Liver (tissue), 9 donors: Measurements from ENCODE around the gene GABRD. TPM values are rescaled to one million over a fixed set of nuclear protein-coding genes. Genes with fewer than 3 reads are reported as not detected.

Experiments used
- DNase-seq: peaks from one replicate; pipeline ENCODE4 v3.0.0-alpha.2; 2017; ENCODE audit warnings: low spot score
- H3K27ac ChIP-seq, 2 donors: one replicate each; pipeline ENCODE4 v1.7.0; 2013; ENCODE audit warnings: inconsistent platforms in 2 of 2, low read length in 2 of 2, control low read depth in 1 of 2, low read depth in 1 of 2, mild to moderate bottlenecking in 1 of 2
- H3K27me3 ChIP-seq, 4 donors: one replicate each; pipeline versions ENCODE4 v1.6.1 to v1.7.0; 2013; ENCODE audit warnings: low read length in 3 of 4, inconsistent platforms in 1 of 4, mild to moderate bottlenecking in 1 of 4, moderate library complexity in 1 of 4; ENCODE audit not compliant: control insufficient read depth in 4 of 4, insufficient read depth in 4 of 4
- H3K36me3 ChIP-seq, 4 donors: one replicate each; pipeline versions ENCODE4 v1.6.1 to v1.7.0; 2013; ENCODE audit warnings: low read length in 3 of 4, mild to moderate bottlenecking in 3 of 4, low read depth in 1 of 4, moderate library complexity in 1 of 4; ENCODE audit not compliant: control insufficient read depth in 4 of 4, insufficient read depth in 3 of 4
- H3K4me1 ChIP-seq, 4 donors: one replicate each; pipeline versions ENCODE4 v1.6.1 to v1.7.0; 2013; ENCODE audit warnings: low read length in 3 of 4, mild to moderate bottlenecking in 3 of 4, moderate library complexity in 1 of 4; ENCODE audit not compliant: control insufficient read depth in 4 of 4, insufficient read depth in 4 of 4
- H3K4me3 ChIP-seq, 3 donors: one replicate each; pipeline versions ENCODE4 v1.6.1 to v1.7.0; 2013; ENCODE audit warnings: low read length in 3 of 3, control low read depth in 1 of 3, low read depth in 1 of 3, mild to moderate bottlenecking in 1 of 3
- H3K9ac ChIP-seq, 2 donors: one replicate each; pipeline ENCODE4 v1.7.0; 2013; ENCODE audit warnings: low read length in 2 of 2, mild to moderate bottlenecking in 2 of 2, moderate library complexity in 2 of 2, control low read depth in 1 of 2, low read depth in 1 of 2
- H3K9me3 ChIP-seq, 4 donors: one replicate each; pipeline versions ENCODE4 v1.6.1 to v1.7.0; 2013; ENCODE audit warnings: low read length in 3 of 4; ENCODE audit not compliant: control insufficient read depth in 4 of 4
- ATF3 ChIP-seq: IDR thresholded peaks from 2 replicates; pipeline ENCODE4 v1.6.1; 2016; ENCODE audit warnings: antibody characterized with exemption
- CTCF ChIP-seq: fragments of 150-350 bp; IDR thresholded peaks from 2 replicates; pipeline ENCODE4 v1.5.1; 2017; ENCODE audit warnings: improper control_type of control experiment, low read depth, low read length; ENCODE audit not compliant: missing input control
- EGR1 ChIP-seq, 2 donors: IDR thresholded peaks; 2 replicates each; pipeline ENCODE4 v1.6.1; 2016 to 2018; ENCODE audit warnings: antibody characterized with exemption in 2 of 2, low read depth in 2 of 2
- FOXA1 ChIP-seq: IDR thresholded peaks from 2 replicates; pipeline ENCODE4 v1.6.1; 2016; ENCODE audit warnings: antibody characterized with exemption
- FOXA2 ChIP-seq: IDR thresholded peaks from 2 replicates; pipeline ENCODE4 v1.6.1; 2016; ENCODE audit warnings: antibody characterized with exemption
- GABPA ChIP-seq, 2 donors: IDR thresholded peaks in 1 of 2; conservative IDR thresholded peaks in 1 of 2; 2 replicates each; pipeline ENCODE4 v1.6.1; 2016; ENCODE audit warnings: antibody characterized with exemption in 2 of 2, mild to moderate bottlenecking in 1 of 2, moderate library complexity in 1 of 2
- HNF4A ChIP-seq, 2 donors: conservative IDR thresholded peaks; 2 replicates each; pipeline ENCODE4 v1.6.1; 2016; ENCODE audit warnings: antibody characterized with exemption in 2 of 2, mild to moderate bottlenecking in 2 of 2
- MAX ChIP-seq: IDR thresholded peaks from 2 replicates; pipeline ENCODE4 v1.6.1; 2016; ENCODE audit warnings: antibody characterized with exemption
- RAD21 ChIP-seq, 2 donors: IDR thresholded peaks; 2 replicates each; pipeline ENCODE4 v1.6.1; 2016; ENCODE audit warnings: antibody characterized with exemption in 2 of 2, mild to moderate bottlenecking in 2 of 2
- REST ChIP-seq: IDR thresholded peaks from 2 replicates; pipeline ENCODE4 v1.6.1; 2016; ENCODE audit warnings: antibody characterized with exemption, mild to moderate bottlenecking
- RXRA ChIP-seq, 2 donors: IDR thresholded peaks; 2 replicates each; pipeline ENCODE4 v1.6.1; 2017 to 2018; ENCODE audit warnings: antibody characterized with exemption in 2 of 2, mild to moderate bottlenecking in 1 of 2
- SP1 ChIP-seq: IDR thresholded peaks from 2 replicates; pipeline ENCODE4 v1.6.1; 2018; ENCODE audit warnings: antibody characterized with exemption, mild to moderate bottlenecking
- TAF1 ChIP-seq: conservative IDR thresholded peaks from 2 replicates; pipeline ENCODE4 v1.6.1; 2016; ENCODE audit warnings: antibody characterized with exemption, mild to moderate bottlenecking
- ZBTB33 ChIP-seq: IDR thresholded peaks from 2 replicates; pipeline ENCODE4 v1.6.1; 2016; ENCODE audit warnings: antibody characterized with exemption
- WGBS: extraction: QIAGEN DNeasy Blood & Tissue Kit; methylation state at CpG from one replicate; pipeline ENCODE4 v1.1.7; 2013; 5-methylcytosine and 5-hydroxymethylcytosine counted together
- polyA plus RNA-seq, 2 donors: library from polyadenylated mRNA; stranded (reverse) in 1 of 2; unstranded in 1 of 2; fragments of 200-250 nt in 1 of 2; fragments of >200 nt in 1 of 2; fragmentation: Nextera tagmentation in 1 of 2; extraction: Ambion mirVana in 1 of 2; gene quantifications; one replicate each; pipeline versions ENCODE4 v1.2.1 to v1.2.3, GENCODE V29; 2013 to 2015
- total RNA-seq, 2 donors: library from RNA; depleted of rRNA; stranded (reverse); fragments of >200 nt; gene quantifications; one replicate each; pipeline ENCODE4 v1.2.3, GENCODE V29; 2014
- donor health status: healthy.
- donor health status: healthy.
- donor health status: healthy.
- donor health status: healthy.
- donor health status: healthy.

The GABRD gene
- total and polyA plus RNA-seq, 4 donors, result 0.29 TPM; not detected in 3

- 71% methylated on average over 21 of the region's 21 CpGs for WGBS
- H3K4me1 ChIP-seq, result peaks cover 0 to 12% (median 2%) of the 10 kb centered on the region in 4 donors
- peaks cover 0 to 10% (median 6%) of the 10 kb centered on the region in 4 donors for H3K27me3 ChIP-seq
Measured at GRCh38 chr1:2022063-2022770, 3.1 kb downstream of the GABRD start.

GRCh38 chr1:2023187-2023586 is 4.0 kb downstream of the GABRD start:
- WGBS, result 83% methylated on average over 9 of the region's 9 CpGs
- no peaks in the 10 kb centered on the region for H3K9me3 ChIP-seq
- TF ChIP-seq HNF4A (conservative IDR thresholded peaks at IDR 0.05), result no peak
- TF ChIP-seq RXRA (IDR thresholded peaks at IDR 0.05), result no peak
- TF ChIP-seq TAF1, result no peak
- TF ChIP-seq EGR1 (IDR thresholded peaks at IDR 0.05; ENCODE audit: low read depth in 2 of 2), result no peak
- no peak for TF ChIP-seq ZBTB33
- no peak for TF ChIP-seq ATF3
- TF ChIP-seq FOXA2, result no peak
- no peak for TF ChIP-seq SP1
- no peak for TF ChIP-seq MAX
- TF ChIP-seq REST, result no peak
- no peak for TF ChIP-seq FOXA1
- TF ChIP-seq CTCF, result no peak
- TF ChIP-seq GABPA (IDR thresholded peaks at IDR 0.05 in 1 of 2, conservative IDR thresholded peaks at IDR 0.05 in 1 of 2), result no peak
- TF ChIP-seq RAD21 (IDR thresholded peaks at IDR 0.05), result no peak
- peaks cover 0 to 10% (median 5%) of the 10 kb centered on the region in 4 donors for H3K27me3 ChIP-seq
- H3K4me3 ChIP-seq, result no peak overlapping the region
- H3K9ac ChIP-seq, result no peak overlapping the region
- DNase-seq, result no peak
- H3K4me1 ChIP-seq, result peaks cover 0 to 12% (median 2%) of the 10 kb centered on the region in 4 donors
- no peak overlapping the region for H3K27ac ChIP-seq
- no peaks in the 10 kb centered on the region for H3K36me3 ChIP-seq

More at GRCh38 chr1:2022063-2022770, 3.1 kb downstream of the GABRD start:
- TF ChIP-seq GABPA (IDR thresholded peaks at IDR 0.05 in 1 of 2, conservative IDR thresholded peaks at IDR 0.05 in 1 of 2) (no peak), HNF4A (conservative IDR thresholded peaks at IDR 0.05) (no peak), TAF1 (no peak)
- Histone ChIP-seq H3K27ac (no peak overlapping the region), H3K9ac (no peak overlapping the region), H3K36me3 (no peaks in the 10 kb centered on the region), H3K9me3 (no peaks in the 10 kb centered on the region), H3K4me3 (no peak overlapping the region)
- no peak for DNase-seq
